Measurements from ENCODE around the gene UBE3A. TPM values are rescaled to one million over a fixed set of nuclear protein-coding genes. Genes with fewer than 3 reads are reported as not detected.
A peak's percentile ranks its signal among the peaks of the same experiment; 100 is the strongest.

The UBE3A gene
- total and polyA plus RNA-seq, 10 donors = 12.2 to 111 (median 96.4) TPM

- Histone ChIP-seq H3K4me3 (no peak overlapping the region), H3K27me3 (replicated peaks in 1 of 7) (no peaks in the 10 kb centered on the region), H3K36me3 (peaks cover 0 to 64% (median 0%) of the 10 kb centered on the region in 6 donors), H3K9me3 (peaks cover 0 to 11% (median 1%) of the 10 kb centered on the region in 8 donors), H3K4me1 (peaks cover 0 to 28% (median 3%) of the 10 kb centered on the region in 6 donors), H3K27ac (peak overlapping the region in 1 of 8 donors; percentile 12)
- DNase-seq = no peak
- 88 to 93% (median 90%) methylated on average over 4 of the region's 4 CpGs for WGBS, 5 donors
- TF ChIP-seq CTCF (IDR thresholded peaks at IDR 0.05 in 8 of 11, conservative IDR thresholded peaks at IDR 0.05 in 3 of 11) = no peak
- TF ChIP-seq POLR2A (IDR thresholded peaks at IDR 0.05) = no peak
- TF ChIP-seq POLR2AphosphoS5 (IDR thresholded peaks at IDR 0.05) = no peak
- intact Hi-C loops (cut with DNase I; ENCODE audit: low total_unique reads) = no loop called here
These were observed 46.7 kb downstream of the UBE3A start for GRCh38 chr15:25391971-25392721.

DNA sequence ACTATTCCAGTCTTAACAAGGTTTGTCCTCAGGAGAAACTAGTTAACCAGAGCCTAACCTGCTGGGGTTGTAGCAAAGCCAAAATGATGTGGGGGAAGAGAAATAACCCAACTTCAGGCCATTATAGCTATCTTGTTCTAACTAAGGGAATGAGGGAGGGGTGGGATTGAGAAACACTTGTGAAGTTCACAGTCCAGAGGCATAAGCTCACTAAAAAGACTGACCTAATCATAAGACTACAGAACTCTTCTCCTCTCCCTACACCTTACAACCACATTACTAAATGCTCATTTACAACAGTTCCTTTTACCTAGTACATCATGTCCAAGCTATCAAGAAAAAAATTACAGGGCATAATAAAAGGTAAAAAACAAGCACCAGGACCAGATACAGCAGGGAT, 52.8 kb downstream of the UBE3A start:
- Histone ChIP-seq H3K4me1 (no peaks in the 10 kb centered on the region), H3K36me3 (peaks cover 0 to 71% (median 6%) of the 10 kb centered on the region in 6 donors), H3K9me3 (peaks cover 0 to 44% (median 32%) of the 10 kb centered on the region in 8 donors), H3K27me3 (replicated peaks in 1 of 7) (no peaks in the 10 kb centered on the region), H3K4me3 (no peak overlapping the region), H3K27ac (no peak overlapping the region)
- TF ChIP-seq POLR2A (IDR thresholded peaks at IDR 0.05) (no peak), CTCF (IDR thresholded peaks at IDR 0.05 in 8 of 11, conservative IDR thresholded peaks at IDR 0.05 in 3 of 11) (no peak), POLR2AphosphoS5 (IDR thresholded peaks at IDR 0.05) (no peak)
- intact Hi-C loops (cut with DNase I; ENCODE audit: low total_unique reads) = no loop called here
- no peak for DNase-seq

GRCh38 chr15:25381579-25381978, 57.2 kb downstream of the UBE3A start:
- Histone ChIP-seq H3K4me3 (no peak overlapping the region), H3K9me3 (peaks cover 0 to 32% (median 24%) of the 10 kb centered on the region in 8 donors), H3K4me1 (no peaks in the 10 kb centered on the region), H3K36me3 (peaks cover 0 to 71% (median 6%) of the 10 kb centered on the region in 6 donors), H3K27me3 (replicated peaks in 1 of 7) (no peaks in the 10 kb centered on the region), H3K27ac (no peak overlapping the region)
- no peak for DNase-seq
- 95 to 98% (median 96%) methylated on average over 5 of the region's 5 CpGs for WGBS, 5 donors
- intact Hi-C loops (cut with DNase I; ENCODE audit: low total_unique reads) = no loop called here
- TF ChIP-seq POLR2A (IDR thresholded peaks at IDR 0.05) = no peak
- TF ChIP-seq CTCF (IDR thresholded peaks at IDR 0.05 in 8 of 11, conservative IDR thresholded peaks at IDR 0.05 in 3 of 11) = no peak
- TF ChIP-seq POLR2AphosphoS5 (IDR thresholded peaks at IDR 0.05) = no peak

DNA sequence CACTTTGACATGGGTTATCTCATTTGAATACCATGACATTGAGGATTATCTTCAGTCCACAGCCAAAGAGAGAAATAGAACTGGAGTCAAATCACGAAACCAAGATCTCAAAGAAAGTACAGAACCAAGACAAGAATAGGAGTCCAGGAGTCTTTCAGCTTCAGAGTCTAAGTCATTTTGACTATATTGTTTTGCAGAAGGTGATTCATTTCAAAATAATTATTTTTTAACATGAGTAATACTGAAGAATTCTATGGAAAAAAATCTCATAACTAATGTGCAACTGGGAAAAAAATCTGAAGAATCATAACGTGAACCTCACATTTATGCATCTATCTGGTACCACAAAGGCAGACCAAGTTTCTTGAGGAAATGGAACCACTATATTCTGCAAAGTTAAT, 60.3 kb downstream of the UBE3A start:
- Histone ChIP-seq H3K9me3 (peaks cover 0 to 8% (median 5%) of the 10 kb centered on the region in 8 donors), H3K36me3 (peaks cover 0 to 71% (median 19%) of the 10 kb centered on the region in 6 donors), H3K4me3 (no peak overlapping the region), H3K4me1 (peaks cover 0 to 11% (median 0%) of the 10 kb centered on the region in 6 donors), H3K27me3 (replicated peaks in 1 of 7) (no peaks in the 10 kb centered on the region), H3K27ac (no peak overlapping the region)
- intact Hi-C loops (cut with DNase I; ENCODE audit: low total_unique reads) = no loop called here
- TF ChIP-seq POLR2AphosphoS5 (IDR thresholded peaks at IDR 0.05) = no peak
- TF ChIP-seq CTCF (IDR thresholded peaks at IDR 0.05 in 8 of 11, conservative IDR thresholded peaks at IDR 0.05 in 3 of 11) = no peak
- no peak for TF ChIP-seq POLR2A (IDR thresholded peaks at IDR 0.05)
- DNase-seq = no peak
- 70 to 82% (median 78%) methylated on average over 2 of the region's 2 CpGs for WGBS, 5 donors
